ENCODE results near the gene CIRBP. TPM values are rescaled to one million over a fixed set of nuclear protein-coding genes. Genes with fewer than 3 reads are reported as not detected.

CIRBP gene
- total and polyA plus RNA-seq, 9 of the 15 experiments (the other 6 are each of a cell fraction or from before 2014, with no cell fraction given) = 20.5 to 327 (median 176) TPM

DNA sequence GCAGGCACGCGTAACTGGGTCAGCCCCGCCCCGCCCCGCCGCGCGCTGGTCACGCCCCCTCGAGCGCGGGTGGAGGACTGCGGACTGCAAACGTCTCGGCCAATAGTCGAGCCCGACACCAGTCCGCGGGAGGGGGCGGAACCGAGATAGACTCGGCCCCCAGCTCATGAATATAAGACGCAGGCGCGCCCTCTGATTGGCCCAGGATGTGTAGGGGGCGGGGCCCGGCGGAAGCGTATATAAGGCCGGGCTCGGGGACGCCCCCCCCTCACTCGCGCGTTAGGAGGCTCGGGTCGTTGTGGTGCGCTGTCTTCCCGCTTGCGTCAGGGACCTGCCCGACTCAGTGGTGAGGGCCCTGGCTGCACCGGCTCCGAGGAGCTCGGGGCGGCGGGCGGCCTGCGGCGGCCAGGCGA lies at the start of gene CIRBP (continued):
- TF ChIP-seq ZMIZ1 (IDR thresholded peaks at IDR 0.05; ENCODE audit: low read depth in 2 of 2, low read length in 2 of 2) (peak in 1 of 2 experiments; percentile 81; a peak in 2 of 4 replicates), RBFOX2 (IDR thresholded peaks at IDR 0.05; ENCODE audit: low read depth, low read length) (peak; percentile 100), MBD2 (IDR thresholded peaks at IDR 0.05; ENCODE audit: borderline replicate concordance, low read depth) (peak; percentile 86; the same call in 1 of the 2 replicates), ZBTB7A (IDR thresholded peaks at IDR 0.05; ENCODE audit: borderline replicate concordance, control insufficient read depth, low read depth, low read length) (peak; percentile 64; the same call in 1 of the 2 replicates), SFPQ (IDR thresholded peaks at IDR 0.05; ENCODE audit: low read depth, low read length) (no peak), NEUROD1 (IDR thresholded peaks at IDR 0.05; ENCODE audit: borderline replicate concordance, low read depth, low read length, partially characterized antibody) (peak; percentile 37), ZNF512 (tag; IDR thresholded peaks at IDR 0.05) (no peak), POLR2A (conservative IDR thresholded peaks at IDR 0.05) (peak; percentile 99), HMGXB4 (CRISPR knock-in tag; IDR thresholded peaks at IDR 0.05) (0 out of 2 replicates have a peak, but pooled peaks have one; percentile 38), NFRKB (IDR thresholded peaks at IDR 0.05; ENCODE audit: low read depth) (no peak)
- TF ChIP-seq, protein P1, sequence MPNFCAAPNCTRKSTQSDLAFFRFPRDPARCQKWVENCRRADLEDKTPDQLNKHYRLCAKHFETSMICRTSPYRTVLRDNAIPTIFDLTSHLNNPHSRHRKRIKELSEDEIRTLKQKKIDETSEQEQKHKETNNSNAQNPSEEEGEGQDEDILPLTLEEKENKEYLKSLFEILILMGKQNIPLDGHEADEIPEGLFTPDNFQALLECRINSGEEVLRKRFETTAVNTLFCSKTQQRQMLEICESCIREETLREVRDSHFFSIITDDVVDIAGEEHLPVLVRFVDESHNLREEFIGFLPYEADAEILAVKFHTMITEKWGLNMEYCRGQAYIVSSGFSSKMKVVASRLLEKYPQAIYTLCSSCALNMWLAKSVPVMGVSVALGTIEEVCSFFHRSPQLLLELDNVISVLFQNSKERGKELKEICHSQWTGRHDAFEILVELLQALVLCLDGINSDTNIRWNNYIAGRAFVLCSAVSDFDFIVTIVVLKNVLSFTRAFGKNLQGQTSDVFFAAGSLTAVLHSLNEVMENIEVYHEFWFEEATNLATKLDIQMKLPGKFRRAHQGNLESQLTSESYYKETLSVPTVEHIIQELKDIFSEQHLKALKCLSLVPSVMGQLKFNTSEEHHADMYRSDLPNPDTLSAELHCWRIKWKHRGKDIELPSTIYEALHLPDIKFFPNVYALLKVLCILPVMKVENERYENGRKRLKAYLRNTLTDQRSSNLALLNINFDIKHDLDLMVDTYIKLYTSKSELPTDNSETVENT (CRISPR knock-in tag; IDR thresholded peaks at IDR 0.05) = peak; percentile 84; the same call in 1 of the 2 replicates
- TF ChIP-seq, protein P2, sequence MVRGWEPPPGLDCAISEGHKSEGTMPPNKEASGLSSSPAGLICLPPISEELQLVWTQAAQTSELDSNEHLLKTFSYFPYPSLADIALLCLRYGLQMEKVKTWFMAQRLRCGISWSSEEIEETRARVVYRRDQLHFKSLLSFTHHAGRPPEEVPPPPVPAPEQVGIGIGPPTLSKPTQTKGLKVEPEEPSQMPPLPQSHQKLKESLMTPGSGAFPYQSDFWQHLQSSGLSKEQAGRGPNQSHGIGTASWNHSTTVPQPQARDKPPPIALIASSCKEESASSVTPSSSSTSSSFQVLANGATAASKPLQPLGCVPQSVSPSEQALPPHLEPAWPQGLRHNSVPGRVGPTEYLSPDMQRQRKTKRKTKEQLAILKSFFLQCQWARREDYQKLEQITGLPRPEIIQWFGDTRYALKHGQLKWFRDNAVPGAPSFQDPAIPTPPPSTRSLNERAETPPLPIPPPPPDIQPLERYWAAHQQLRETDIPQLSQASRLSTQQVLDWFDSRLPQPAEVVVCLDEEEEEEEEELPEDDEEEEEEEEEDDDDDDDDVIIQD (CRISPR knock-in tag; IDR thresholded peaks at IDR 0.05) = no peak

Data from K562 (cell line).